Keratinocyte (primary cell): Measurements from ENCODE around the gene POLD3. TPM values are rescaled to one million over a fixed set of nuclear protein-coding genes. Genes with fewer than 3 reads are reported as not detected.

Source experiments
- DNase-seq: peaks from one replicate; pipeline ENCODE4 v3.0.0-alpha.2; 2011; ENCODE audit warnings: low read depth, missing footprints, low spot score
- FAIRE-seq: peaks from 2 replicates; lab custom pipeline; 2011; peaks lifted over from hg19 to GRCh38; lab: Jason Lieb, UNC
- H2AFZ ChIP-seq: 2 replicates; pipeline ENCODE4 v1.6.0; 2012; ENCODE audit warnings: low read length, control low read depth, inconsistent platforms; ENCODE audit not compliant: control insufficient read depth
- H3K27ac ChIP-seq: 2 replicates; pipeline ENCODE4 v1.5.1; 2011; ENCODE audit warnings: low read length; ENCODE audit not compliant: control insufficient read depth, insufficient read depth
- H3K27me3 ChIP-seq: 3 replicates; pipeline ENCODE4 v1.6.0; 2011; ENCODE audit warnings: low read length; ENCODE audit not compliant: control insufficient read depth, insufficient read depth; ENCODE audit errors: extremely low read depth
- H3K36me3 ChIP-seq, 2 experiments: 2 replicates in 1 of 2; 3 replicates in 1 of 2; pipeline ENCODE4 v1.5.1; 2011; ENCODE audit warnings: low read length in 2 of 2, mild to moderate bottlenecking in 1 of 2; ENCODE audit not compliant: control insufficient read depth in 2 of 2, insufficient read depth in 2 of 2; ENCODE audit errors: extremely low read depth in 1 of 2
- H3K4me1 ChIP-seq: 3 replicates; pipeline ENCODE4 v1.5.1; 2011; ENCODE audit warnings: low read length; ENCODE audit not compliant: control insufficient read depth, insufficient read depth; ENCODE audit errors: extremely low read depth
- H3K4me2 ChIP-seq: 3 replicates; pipeline ENCODE4 v1.6.0; 2011; ENCODE audit warnings: low read depth, low read length; ENCODE audit not compliant: control insufficient read depth, insufficient read depth; ENCODE audit errors: extremely low read depth
- H3K4me3 ChIP-seq, 3 experiments: fragments of 200-600 bp in 1 of 3; sonication (generic) in 1 of 3; 2 replicates in 2 of 3; 3 replicates in 1 of 3; pipeline ENCODE4 v1.5.1; 2011 to 2016; ENCODE audit warnings: low read length in 3 of 3, mild to moderate bottlenecking in 3 of 3, control low read depth in 2 of 3, inconsistent platforms in 1 of 3, low read depth in 1 of 3, mixed read lengths in 1 of 3, mixed run types in 1 of 3, moderate library complexity in 1 of 3; ENCODE audit not compliant: control insufficient read depth in 2 of 3, insufficient read depth in 2 of 3; ENCODE audit errors: extremely low read depth in 1 of 3
- H3K79me2 ChIP-seq: 2 replicates; pipeline ENCODE4 v1.6.0; 2012; ENCODE audit warnings: low read length; ENCODE audit not compliant: control insufficient read depth, insufficient read depth
- H3K9ac ChIP-seq: 3 replicates; pipeline ENCODE4 v1.6.0; 2011; ENCODE audit warnings: low read length; ENCODE audit not compliant: control insufficient read depth, insufficient read depth; ENCODE audit errors: extremely low read depth
- H3K9me1 ChIP-seq: 3 replicates; pipeline ENCODE4 v1.6.0; 2011; ENCODE audit warnings: low read length; ENCODE audit not compliant: control insufficient read depth, insufficient read depth; ENCODE audit errors: extremely low read depth
- H3K9me3 ChIP-seq: 2 replicates; pipeline ENCODE4 v1.5.1; 2012; ENCODE audit warnings: low read depth, low read length; ENCODE audit not compliant: control insufficient read depth
- H4K20me1 ChIP-seq: 3 replicates; pipeline ENCODE4 v1.6.0; 2011; ENCODE audit warnings: low read length; ENCODE audit not compliant: control insufficient read depth, insufficient read depth; ENCODE audit errors: extremely low read depth
- EZH2 ChIP-seq: IDR thresholded peaks from one replicate; pipeline ENCODE4 v1.6.1; 2012; ENCODE audit warnings: inconsistent platforms, mild to moderate bottlenecking, low read length, moderate library complexity
- dilution Hi-C: fragments of 300-500 bp; cut with MboI; formaldehyde crosslinking; loops from one replicate; pipeline ENCODE4 v1.7.0; 2020; ENCODE audit warnings: low sequenced_read_pairs; ENCODE audit not compliant: extremely low pct_ligation_motif_present
- polyA plus RNA-seq, 5 experiments: library from polyadenylated mRNA; depleted of rRNA in 3 of 5; stranded (reverse) in 3 of 5; stranded (forward) in 1 of 5; unstranded in 1 of 5; fragments of >200 nt; gene quantifications; 1 replicate in 1 of 5; 2 replicates in 3 of 5; 3 replicates in 1 of 5; pipeline versions ENCODE4 v1.2.1 to v1.2.3, GENCODE V29; 2011 to 2012; ENCODE audit warnings: missing spikeins in 2 of 5, low read depth in 1 of 5, low replicate concordance in 1 of 5
- TF ChIP-seq, protein P1 (sequence below), 3 experiments: IDR thresholded peaks in 1 of 3; conservative IDR thresholded peaks in 1 of 3; optimal IDR thresholded peaks in 1 of 3; 2 replicates in 2 of 3; 3 replicates in 1 of 3; pipeline versions ENCODE3 to v1.5.1; 2011; ENCODE audit warnings: low read length in 3 of 3, mild to moderate bottlenecking in 3 of 3, moderate library complexity in 2 of 3, control low read depth in 1 of 3, inconsistent platforms in 1 of 3; ENCODE audit not compliant: insufficient read depth in 2 of 3; ENCODE audit errors: extremely low read depth in 1 of 3

Gene POLD3
- polyA plus RNA-seq, 1 donor (not counting 4 experiments of a cell fraction or from before 2014, with no cell fraction given): 16.7 TPM

- Histone ChIP-seq H3K4me1 (no peaks in the 10 kb centered on the region), H3K36me3 (no peaks in the 10 kb centered on the region), H3K9me3 (no peaks in the 10 kb centered on the region), H2AFZ (no peak overlapping the region), H3K4me3 (no peak overlapping the region), H3K9me1 (no peaks in the 10 kb centered on the region), H3K27ac (no peak overlapping the region), H3K27me3 (no peaks in the 10 kb centered on the region), H3K79me2 (no peaks in the 10 kb centered on the region), H3K9ac (no peak overlapping the region), H3K4me2 (no peak overlapping the region), H4K20me1 (no peaks in the 10 kb centered on the region)
- FAIRE-seq (no peak), DNase-seq (no peak)
- TF ChIP-seq, protein P1, sequence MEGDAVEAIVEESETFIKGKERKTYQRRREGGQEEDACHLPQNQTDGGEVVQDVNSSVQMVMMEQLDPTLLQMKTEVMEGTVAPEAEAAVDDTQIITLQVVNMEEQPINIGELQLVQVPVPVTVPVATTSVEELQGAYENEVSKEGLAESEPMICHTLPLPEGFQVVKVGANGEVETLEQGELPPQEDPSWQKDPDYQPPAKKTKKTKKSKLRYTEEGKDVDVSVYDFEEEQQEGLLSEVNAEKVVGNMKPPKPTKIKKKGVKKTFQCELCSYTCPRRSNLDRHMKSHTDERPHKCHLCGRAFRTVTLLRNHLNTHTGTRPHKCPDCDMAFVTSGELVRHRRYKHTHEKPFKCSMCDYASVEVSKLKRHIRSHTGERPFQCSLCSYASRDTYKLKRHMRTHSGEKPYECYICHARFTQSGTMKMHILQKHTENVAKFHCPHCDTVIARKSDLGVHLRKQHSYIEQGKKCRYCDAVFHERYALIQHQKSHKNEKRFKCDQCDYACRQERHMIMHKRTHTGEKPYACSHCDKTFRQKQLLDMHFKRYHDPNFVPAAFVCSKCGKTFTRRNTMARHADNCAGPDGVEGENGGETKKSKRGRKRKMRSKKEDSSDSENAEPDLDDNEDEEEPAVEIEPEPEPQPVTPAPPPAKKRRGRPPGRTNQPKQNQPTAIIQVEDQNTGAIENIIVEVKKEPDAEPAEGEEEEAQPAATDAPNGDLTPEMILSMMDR (optimal IDR thresholded peaks at IDR 0.05 in 1 of 3, IDR thresholded peaks at IDR 0.05 in 1 of 3, conservative IDR thresholded peaks at IDR 0.05 in 1 of 3; ENCODE audit: extremely low read depth in 1 of 3, insufficient read depth in 2 of 3, low read length in 3 of 3): peak; percentile 73 to 92 (median 80)
- no peak for TF ChIP-seq EZH2
- dilution Hi-C loops: loop anchor here (25.0 kb wide), 1 partner anchor 308 kb away; no protein-coding TSS in a partner anchor
These were observed 21.9 kb upstream of the POLD3 start for GRCh38 chr11:74570266-74571061.

DNA sequence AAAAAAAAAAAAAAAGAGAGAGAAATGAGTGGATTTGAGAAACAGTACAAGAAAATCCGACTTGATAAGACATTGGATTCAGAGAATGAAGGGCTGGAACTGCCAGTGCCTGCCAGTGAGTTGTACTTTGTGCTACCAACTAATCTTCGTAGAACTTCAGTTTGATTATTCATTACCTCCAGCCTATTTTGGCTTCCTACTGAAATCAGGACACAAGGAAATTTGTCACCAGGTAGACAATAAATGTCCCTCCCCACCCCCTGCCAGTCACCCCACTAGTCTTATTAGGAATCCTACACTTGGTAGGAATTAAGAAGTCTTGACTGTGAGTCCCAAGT lies 21.4 kb upstream of the POLD3 start:
- FAIRE-seq (no peak), DNase-seq (no peak)
- H3K9me3 ChIP-seq: no peaks in the 10 kb centered on the region
- no peaks in the 10 kb centered on the region for H3K27me3 ChIP-seq
- no peaks in the 10 kb centered on the region for H3K36me3 ChIP-seq
- no peak overlapping the region for H3K27ac ChIP-seq
- H2AFZ ChIP-seq: no peak overlapping the region
- no peaks in the 10 kb centered on the region for H3K4me1 ChIP-seq
- dilution Hi-C loops: loop anchor here (25.0 kb wide), 1 partner anchor 309 kb away; no protein-coding TSS in a partner anchor
- no peak for TF ChIP-seq EZH2
- TF ChIP-seq, protein P1 (optimal IDR thresholded peaks at IDR 0.05 in 1 of 3, IDR thresholded peaks at IDR 0.05 in 1 of 3, conservative IDR thresholded peaks at IDR 0.05 in 1 of 3; ENCODE audit: extremely low read depth in 1 of 3, insufficient read depth in 2 of 3, low read length in 3 of 3): no peak
- no peak overlapping the region for H3K9ac ChIP-seq
- no peaks in the 10 kb centered on the region for H4K20me1 ChIP-seq
- no peak overlapping the region for H3K4me2 ChIP-seq
- no peaks in the 10 kb centered on the region for H3K79me2 ChIP-seq
- no peaks in the 10 kb centered on the region for H3K9me1 ChIP-seq
- no peak overlapping the region for H3K4me3 ChIP-seq
